GM12892 (cell line): ENCODE results near the gene RBMXL3.

Experiments used
- POLR2A ChIP-seq: IDR thresholded peaks from 2 replicates; pipeline ENCODE4 v1.6.1; 2011; ENCODE audit warnings: low read depth, low read length, control low read depth
- POLR2AphosphoS5 ChIP-seq: IDR thresholded peaks from 2 replicates; pipeline ENCODE4 v1.6.1; 2011; ENCODE audit warnings: low read depth, low read length, control low read depth

DNA sequence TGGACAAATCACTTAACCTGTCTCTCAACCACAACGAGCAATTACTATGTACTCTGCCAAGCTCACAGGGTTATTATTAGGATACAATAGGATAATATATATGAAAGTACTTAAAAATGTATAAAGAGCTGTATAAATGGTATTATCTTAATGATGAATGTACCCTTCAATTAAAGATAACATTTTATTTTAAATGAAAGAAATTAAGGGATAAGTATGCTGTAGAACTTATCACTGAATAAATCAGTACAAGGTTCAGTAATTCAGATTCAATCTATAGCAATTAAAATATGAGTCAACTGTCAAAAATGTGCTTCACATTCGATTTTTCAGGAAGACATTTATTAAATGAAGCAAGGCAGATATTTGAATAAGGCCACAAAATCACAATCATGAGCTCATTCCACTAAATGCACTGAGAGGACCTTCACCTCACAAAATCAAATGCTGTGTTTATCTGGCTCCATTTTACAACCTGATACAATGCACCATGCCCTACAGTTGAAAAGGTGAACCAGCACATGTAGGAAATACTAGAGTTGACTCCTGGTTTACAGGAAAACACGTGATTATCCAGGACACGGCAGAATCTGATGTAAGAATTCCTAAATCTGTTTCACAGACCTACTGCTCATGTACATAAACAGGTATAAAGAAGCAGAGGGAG lies 40.3 kb downstream of the RBMXL3 start:
- TF ChIP-seq POLR2AphosphoS5 (no peak), POLR2A (no peak)
